ENCODE measurements around the gene CYBC1.
"Not testable (repeated sequence)": the region's sequence is repeated elsewhere in the genome, so short reads cannot be mapped to it uniquely, and the experiment has no call there.

CYBC1 gene

DNA sequence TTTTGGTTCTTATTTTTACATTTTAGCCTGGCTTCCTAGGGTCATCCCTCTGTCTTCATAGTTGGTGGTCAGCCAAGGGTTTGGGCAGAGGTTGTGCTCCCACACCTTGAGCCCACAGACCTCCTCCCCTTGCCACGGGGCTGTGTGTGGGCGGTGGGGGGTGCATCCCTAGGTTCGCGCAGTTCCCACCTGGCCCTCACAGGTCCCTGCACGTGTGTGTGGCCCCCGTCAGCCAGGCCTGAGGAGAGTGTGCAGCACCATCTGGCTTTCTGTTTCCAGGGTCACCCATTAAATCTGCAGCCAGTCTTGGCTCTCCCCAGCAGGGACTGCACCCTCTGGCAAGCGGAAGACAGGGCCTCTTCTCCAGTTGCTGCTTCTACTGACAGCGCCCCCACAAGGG lies 18.5 kb downstream of the CYBC1 start:
- DNase-seq, result no peak

- DNase-seq, result no peak
Observed at GRCh38 chr17:82429824-82430223, 20.7 kb downstream of the CYBC1 start.

GRCh38 chr17:82428546-82428945 lies 22.0 kb downstream of the CYBC1 start:
- DNase-seq, result no peak

GRCh38 chr17:82424863-82425159 lies 25.7 kb downstream of the CYBC1 start:
- DNase-seq, result no peak

- DNase-seq, result no peak
Observed at GRCh38 chr17:82424001-82424862, 26.3 kb downstream of the CYBC1 start.

DNA sequence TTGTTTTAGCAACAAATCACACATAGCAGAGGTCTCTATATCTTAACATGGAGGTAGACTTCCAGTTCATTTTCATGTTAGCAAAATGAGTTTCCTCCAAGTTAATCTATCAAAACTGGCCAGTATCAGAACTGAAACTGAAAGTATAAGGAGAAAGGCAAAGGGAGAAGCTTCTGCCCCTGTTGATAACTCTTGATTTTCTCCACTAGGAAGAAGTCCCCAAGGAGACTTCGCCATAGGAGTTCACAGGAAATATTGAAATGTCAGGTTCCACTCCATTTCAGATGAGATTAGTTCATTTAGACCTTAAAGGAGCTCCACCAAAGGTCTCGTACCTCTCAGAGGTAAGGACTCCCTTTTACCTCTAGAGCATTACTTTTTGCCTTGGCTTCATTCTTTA lies 31.0 kb downstream of the CYBC1 start:
- no peak for DNase-seq

DNA sequence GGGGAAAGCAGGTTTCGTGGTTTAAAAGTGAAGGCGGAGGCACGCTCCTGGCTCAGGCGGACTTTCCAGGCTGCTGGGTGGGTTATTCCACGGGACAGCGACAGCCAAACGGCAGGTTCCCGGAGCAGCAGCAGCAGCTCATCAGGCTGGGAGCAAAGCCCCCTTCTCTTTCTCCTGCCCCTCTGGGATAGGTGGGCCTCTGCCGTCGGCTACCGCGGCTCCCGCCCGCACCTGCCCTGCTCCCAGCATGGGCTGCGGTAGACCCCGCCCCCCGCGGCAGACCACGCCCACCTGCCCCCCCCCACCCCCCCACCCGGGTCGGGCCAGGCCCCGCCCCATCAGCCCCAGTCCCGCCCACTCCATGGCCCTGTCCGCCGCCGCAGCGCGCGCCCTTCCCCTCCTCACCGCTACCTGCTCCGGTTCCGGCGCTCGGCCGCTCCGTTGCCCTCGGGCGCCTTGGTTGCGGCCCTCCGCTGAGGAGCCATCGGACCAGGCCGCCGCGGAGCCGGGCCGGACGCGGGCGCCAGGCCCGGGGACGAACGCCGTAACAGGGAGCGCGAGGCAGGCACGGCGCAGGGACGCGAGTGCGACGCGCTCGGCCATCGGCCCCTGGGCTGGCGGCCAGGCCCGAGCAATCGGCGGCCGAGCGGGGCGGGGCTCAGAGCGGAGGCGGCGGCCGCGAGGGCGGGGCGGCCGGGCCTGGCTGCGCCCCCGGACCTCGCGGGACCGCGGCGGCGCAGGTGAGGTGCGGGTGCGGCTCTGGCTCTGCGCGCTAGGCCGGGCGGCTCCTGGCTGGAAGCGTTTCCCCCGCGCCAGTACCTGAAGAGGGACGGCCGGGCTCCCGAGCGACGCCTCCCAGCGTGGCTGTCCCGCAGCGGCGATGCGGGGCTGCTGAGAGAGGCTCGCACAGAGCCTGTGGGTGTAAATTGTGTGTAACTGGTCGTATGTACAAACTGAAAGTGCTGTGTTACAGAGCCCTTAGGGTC lies 32.3 kb downstream of the CYBC1 start, which contains the start of the genes HEXD and OGFOD3:
Gene HEXD, plus strand, starts transcription at position 347 of the 986 bp plus-strand sequence. CDS start 1,453 bp downstream, outside the sequence.
Gene OGFOD3, minus strand, starts transcription at position 586 of the 986 bp plus-strand sequence. Its CDS starts 101 bp downstream, at position 485.
- DNase-seq, result no peak

GRCh38 chr17:82416771-82417170 lies 33.8 kb downstream of the CYBC1 start:
- no peak for DNase-seq

DNA sequence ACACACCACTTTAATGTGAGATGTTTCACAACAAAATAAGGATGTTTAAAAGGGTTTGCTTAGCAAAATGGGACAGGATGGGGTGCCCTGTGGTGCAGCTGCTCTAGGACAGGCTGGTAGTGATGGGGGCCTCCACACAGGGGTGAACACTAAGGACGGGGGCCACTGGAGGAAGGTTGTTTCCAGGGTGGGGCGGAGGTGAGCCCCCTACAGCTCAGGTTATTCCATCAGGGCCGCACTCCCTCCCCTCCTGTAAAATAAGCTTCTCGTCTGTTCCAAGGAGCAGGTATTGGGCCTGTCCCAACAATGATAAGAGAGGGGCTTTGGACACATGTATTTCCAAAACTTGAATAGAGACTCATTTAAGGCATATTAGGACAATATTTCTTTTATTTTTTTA lies 34.3 kb downstream of the CYBC1 start:
- DNase-seq, result no peak

GRCh38 chr17:82415786-82416185 lies 34.8 kb downstream of the CYBC1 start:
- no peak for DNase-seq

DNA sequence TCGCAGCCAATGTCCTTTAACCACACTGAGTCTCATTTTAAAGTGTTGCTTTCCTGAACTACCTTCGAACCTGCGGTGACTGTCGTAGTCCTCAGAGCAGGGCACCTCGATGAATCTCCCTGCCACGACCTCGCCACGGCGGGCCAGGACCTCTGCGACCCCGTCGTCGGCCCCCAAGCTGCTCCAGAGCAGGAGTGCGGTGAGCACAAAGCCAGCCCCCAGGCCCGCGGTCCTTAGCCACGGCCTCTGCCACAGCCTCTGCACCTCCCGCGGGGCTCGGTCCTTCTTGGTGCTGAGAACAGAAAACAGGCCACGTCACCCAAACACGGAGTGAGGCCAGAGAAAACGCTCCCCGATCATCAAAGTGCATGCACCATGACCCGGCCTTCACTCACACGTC lies 35.2 kb downstream of the CYBC1 start:
- DNase-seq, result no peak

GRCh38 chr17:82414548-82415281 lies 35.8 kb downstream of the CYBC1 start:
- DNase-seq, result no peak

DNA sequence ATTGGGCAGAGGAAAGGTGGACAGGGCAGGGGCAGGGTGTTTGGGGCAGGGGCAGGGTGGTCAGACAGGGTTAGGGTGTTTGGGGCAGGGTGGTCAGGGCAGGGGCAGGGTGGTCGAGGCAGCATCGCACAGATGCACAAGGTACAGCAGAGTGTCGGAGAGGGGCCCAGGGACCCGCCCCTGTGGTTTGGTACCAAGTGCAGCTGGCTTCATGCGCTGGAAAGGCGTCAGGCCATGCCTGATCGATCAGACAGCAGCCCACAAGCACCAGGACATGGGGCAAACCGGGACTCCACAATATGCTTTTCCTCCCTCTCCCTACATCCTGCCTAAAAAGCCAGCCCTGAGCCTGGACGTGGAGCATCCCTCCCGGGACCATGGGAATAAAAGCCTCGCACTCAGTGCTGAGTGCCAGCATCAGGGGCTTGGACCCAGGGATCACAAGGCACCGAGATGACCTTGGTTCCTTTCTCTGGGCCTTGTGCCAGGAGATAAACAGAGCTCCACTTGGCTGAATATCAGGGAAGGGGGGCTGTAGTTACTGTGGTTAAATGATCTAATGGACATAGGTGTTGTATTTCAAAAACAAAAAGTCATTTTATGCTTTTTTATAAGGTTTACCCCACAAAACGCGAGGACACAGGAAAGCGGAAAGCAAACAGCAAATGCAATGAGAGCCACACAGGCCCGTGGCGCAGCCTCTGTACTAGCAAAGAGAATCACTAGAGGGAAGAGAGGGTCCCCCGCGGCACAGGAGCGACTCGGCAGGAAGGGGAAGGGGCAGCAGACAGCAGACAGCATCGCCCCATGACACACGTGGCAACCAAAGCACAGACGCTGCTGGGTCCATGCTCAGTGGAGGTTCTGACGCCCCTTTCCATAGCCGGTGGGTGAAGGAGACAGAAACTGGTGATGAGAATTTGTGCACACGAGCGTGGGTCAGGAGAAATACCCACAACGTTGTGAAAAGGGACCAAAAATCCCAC lies 37.7 kb downstream of the CYBC1 start:
- no peak for DNase-seq

DNA sequence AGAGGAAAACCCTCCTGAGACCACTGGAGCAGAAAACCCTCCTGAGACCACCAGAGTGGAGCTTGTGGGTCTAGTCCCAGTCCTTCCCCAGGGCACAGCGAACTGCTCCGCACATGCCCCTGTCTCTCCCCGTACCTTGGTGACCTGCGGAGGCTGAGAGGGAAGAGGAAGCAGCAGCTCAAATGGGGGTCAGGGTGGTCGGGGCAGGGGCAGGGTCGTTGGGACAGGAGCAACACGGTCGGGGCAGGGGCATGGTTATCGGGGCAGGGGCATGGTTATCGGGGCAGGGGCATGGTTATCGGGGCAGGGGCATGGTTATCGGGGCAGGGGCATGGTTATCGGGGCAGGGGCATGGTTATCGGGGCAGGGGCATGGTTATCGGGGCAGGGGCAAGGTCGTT lies 38.5 kb downstream of the CYBC1 start:
- DNase-seq, result not testable (repeated sequence)

DNA sequence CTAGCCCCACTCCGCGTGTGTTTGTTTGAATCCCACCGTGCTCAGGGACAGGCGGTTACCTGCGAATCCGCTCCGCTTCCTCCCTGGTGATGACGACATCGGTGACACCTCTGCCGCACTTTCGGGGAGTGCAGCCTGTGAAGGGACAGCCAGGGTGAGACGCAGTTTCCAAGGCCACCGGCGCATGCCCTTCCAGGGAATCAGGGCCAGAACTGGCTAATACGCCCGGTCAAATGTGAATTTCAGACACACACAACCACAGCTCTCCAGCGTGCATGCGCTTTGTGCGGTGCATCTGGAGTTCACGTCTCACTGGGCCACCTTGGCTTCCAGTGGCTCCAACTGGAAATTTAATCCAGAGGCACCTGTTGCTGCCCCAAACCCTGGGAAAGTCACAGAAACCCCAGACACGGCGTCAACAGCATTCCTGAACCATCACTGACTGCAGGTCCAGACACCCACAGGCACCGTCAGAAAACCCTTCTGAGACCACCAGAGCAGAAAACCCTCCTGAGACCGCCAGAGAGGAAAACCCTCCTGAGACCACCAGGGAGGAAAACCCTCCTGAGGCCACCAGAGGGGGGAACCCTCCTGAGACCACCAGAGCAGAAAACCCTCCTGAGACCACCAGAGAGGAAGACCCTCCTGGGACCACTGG lies 39.0 kb downstream of the CYBC1 start:
- DNase-seq, result no peak

DNA sequence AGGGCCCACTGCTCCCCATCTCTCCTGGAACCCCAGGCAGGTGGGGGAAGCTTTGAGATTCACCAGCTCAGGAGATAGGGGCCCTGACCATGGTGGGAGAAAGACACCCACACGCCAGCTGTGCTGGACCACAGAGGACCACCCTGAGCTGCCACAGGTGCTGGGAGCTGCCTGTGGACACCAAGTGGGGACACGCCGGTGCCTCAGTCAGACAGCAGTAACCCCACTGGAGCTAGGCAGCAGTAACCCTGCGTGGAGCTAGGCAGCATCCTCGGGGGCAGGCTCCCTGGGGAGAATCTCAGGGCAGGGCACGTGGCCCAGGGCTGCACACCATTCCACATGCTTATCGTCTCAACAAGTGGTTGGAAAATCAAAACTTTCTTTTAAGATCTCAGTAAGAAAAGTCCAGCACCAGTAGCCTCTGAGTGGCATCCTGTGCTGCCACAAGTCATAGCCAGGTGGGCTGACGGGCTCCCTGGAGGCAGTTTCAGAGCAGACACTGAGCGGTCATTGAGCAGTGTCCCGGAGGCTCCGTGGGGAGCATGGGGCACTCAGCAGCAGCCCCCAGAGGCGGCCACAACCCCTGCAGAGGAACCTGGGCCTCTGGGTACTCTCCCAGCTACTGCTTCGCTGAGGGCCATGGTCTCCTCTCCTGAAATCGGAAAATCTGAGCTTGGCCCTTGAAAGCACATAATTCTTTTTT lies 40.4 kb downstream of the CYBC1 start:
- no peak for DNase-seq

GRCh38 chr17:82408938-82409318 lies 41.6 kb downstream of the CYBC1 start:
- DNase-seq, result no peak

DNA sequence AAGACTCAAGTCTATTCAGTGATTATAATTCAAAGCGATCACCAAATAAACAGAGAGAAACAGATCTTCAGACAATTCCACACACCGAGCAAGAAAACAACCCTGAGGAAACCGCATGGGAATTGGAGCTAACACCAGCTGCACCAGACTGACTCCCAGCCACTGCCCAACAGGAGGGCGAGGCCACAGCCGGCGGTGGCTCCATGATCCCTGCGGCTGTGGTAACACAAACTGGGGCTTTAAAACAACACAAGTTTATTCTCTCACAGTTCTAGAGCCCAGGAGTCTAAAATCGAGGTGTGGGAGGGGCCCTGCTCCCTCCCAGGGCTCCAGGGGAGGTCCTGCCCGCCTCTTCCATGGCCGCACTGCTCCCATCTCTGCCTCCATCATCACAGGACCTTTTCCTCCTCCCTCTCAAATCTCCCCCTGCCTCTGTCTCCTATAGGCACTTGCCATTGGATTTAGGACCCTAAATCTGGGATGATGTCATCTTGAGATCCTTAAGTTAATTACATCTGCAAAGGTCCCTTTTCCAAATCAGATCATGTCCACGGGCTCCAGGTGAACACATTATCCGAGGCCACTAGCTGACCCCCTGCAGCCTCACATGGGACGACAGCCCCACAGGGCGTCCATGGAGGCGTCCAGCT lies 42.1 kb downstream of the CYBC1 start:
- DNase-seq, result no peak

DNA sequence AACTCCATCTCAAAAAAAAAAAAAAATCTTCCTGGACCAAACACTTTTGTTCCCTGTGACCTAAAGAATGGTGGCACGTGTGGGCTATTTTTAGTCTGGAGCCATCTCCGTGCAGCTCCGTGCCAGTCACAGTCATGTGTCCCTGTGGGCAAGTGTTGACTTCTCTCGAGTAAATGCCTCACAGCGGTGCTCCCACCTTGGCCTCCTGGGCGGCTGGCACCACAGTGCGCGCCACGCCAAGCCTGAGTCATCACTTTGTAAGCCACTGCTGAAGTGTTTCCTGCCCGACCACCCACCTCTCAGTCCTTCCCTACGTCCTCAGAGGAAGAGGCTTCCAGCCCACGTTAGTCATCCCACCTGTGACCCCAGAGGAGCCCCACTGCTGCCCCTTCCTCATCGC lies 43.3 kb downstream of the CYBC1 start:
- no peak for DNase-seq

DNA sequence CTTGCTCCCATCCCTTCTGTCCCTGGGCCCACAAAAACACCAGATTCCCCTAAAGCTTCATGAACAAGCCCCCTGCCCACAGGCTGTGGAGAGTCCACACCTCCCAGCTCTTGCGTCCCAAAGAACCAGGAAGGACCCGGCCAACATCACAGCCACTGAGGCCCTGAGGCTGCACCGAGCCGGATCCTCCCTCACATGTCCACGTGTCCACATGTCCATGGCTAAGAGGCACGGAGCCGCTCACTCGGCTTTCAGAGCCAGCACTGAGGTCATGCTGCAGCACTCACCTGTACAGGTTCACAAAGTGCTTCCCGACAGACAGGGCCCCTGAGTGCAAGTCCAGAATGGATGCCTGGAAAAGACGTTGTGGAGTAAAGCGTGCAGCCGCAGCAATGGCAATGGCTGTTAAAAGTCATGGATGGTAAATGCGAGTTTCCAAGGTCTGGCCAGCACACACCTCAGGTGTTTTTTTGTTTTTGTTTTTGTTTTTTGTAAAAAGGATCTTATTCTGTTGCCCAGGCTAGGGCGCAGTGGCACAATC lies 44.4 kb downstream of the CYBC1 start:
- no peak for DNase-seq

All from cortex of kidney (tissue), 1 donor.